Measurements from ENCODE around the gene MELTF. TPM values are rescaled to one million over a fixed set of nuclear protein-coding genes. Genes with fewer than 3 reads are reported as not detected.
"Not testable (repeated sequence)": the region's sequence is repeated elsewhere in the genome, so short reads cannot be mapped to it uniquely, and the experiment has no call there.

Gene MELTF
- total and polyA plus RNA-seq, 3 donors from 2014 or later = 5.7 to 14.7 (median 11.1) TPM

DNA sequence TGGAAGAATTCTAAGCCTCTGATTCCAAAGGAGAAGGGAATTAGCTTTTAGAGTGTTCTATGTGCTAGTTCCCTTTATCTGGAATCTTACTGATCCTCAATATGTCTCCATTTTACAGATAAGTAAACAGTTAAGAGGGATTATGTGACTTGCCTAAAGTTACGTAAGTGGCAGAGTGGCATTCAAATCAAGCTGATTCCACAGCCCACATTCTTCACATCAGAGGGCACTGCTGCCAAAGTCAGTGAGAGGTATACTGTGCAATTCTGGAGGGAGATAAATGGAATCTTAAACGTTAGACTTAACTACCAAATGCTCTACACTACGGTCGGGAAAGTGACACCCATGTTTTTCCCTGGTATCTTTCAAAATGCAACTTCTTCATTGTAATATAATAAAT, 11.0 kb upstream of the MELTF start:
- Histone ChIP-seq H3K27ac (no peak overlapping the region), H3K36me3 (ENCODE audit: low read depth, missing control alignments) (no peaks in the 10 kb centered on the region), H3K4me3 (no peak overlapping the region), H3K27me3 (no peaks in the 10 kb centered on the region), H3K4me1 (no peaks in the 10 kb centered on the region), H3K9me3 (no peaks in the 10 kb centered on the region)
- intact Hi-C loops (cut with DNase I; ENCODE audit: low total_unique reads) = no loop called here
- TF ChIP-seq, protein P1, sequence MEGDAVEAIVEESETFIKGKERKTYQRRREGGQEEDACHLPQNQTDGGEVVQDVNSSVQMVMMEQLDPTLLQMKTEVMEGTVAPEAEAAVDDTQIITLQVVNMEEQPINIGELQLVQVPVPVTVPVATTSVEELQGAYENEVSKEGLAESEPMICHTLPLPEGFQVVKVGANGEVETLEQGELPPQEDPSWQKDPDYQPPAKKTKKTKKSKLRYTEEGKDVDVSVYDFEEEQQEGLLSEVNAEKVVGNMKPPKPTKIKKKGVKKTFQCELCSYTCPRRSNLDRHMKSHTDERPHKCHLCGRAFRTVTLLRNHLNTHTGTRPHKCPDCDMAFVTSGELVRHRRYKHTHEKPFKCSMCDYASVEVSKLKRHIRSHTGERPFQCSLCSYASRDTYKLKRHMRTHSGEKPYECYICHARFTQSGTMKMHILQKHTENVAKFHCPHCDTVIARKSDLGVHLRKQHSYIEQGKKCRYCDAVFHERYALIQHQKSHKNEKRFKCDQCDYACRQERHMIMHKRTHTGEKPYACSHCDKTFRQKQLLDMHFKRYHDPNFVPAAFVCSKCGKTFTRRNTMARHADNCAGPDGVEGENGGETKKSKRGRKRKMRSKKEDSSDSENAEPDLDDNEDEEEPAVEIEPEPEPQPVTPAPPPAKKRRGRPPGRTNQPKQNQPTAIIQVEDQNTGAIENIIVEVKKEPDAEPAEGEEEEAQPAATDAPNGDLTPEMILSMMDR (IDR thresholded peaks at IDR 0.05) = no peak
- no peak for TF ChIP-seq POLR2A (IDR thresholded peaks at IDR 0.05)
- 70 to 77% methylated on average over 4 of the region's 4 CpGs for WGBS, 2 donors
- DNase-seq = no peak

DNA sequence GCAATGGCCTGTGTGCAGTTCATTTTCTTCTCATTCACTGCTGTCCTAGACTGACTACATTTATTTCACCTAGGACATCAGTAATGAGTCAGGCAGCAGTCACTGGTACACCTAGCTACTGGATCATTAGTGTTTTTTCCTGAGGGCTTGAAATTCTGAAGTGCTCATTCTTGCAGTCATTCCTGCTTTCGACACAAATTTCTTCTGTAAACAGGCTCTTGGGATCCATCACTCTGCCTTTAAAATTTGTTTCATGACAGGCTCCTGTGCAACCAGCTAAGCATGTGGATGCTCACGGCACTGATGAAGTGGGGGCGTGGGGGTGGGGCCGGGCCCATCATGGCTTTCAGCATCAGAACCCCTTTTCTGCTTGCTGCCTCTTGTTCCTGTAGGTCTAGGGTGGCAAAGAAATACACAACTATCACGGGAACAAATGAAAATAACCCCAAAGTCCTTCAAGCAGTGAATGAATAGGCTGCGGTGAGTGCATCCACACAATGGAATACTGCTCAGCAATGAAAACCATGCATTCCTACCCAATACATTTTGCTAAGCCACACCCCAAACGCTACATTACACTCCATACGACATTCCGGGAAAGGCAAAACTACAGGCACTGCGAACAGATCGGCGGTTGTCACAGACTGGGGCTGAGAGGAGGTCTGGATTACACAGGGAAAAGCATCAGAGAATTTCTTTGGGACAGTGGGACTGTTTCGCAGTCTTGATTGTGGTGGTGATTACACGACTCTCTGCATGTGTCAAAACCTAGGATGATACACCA, 9.3 kb upstream of the MELTF start:
- 65 to 71% methylated on average over 14 of the region's 14 CpGs for WGBS, 2 donors
- Histone ChIP-seq H3K4me3 (no peak overlapping the region), H3K36me3 (ENCODE audit: low read depth, missing control alignments) (no peaks in the 10 kb centered on the region), H3K4me1 (no peaks in the 10 kb centered on the region), H3K9me3 (no peaks in the 10 kb centered on the region), H3K27me3 (no peaks in the 10 kb centered on the region), H3K27ac (no peak overlapping the region)
- intact Hi-C loops (cut with DNase I; ENCODE audit: low total_unique reads) = no loop called here
- no peak for DNase-seq
- TF ChIP-seq, protein P1 (IDR thresholded peaks at IDR 0.05) = no peak
- TF ChIP-seq POLR2A (IDR thresholded peaks at IDR 0.05) = no peak

DNA sequence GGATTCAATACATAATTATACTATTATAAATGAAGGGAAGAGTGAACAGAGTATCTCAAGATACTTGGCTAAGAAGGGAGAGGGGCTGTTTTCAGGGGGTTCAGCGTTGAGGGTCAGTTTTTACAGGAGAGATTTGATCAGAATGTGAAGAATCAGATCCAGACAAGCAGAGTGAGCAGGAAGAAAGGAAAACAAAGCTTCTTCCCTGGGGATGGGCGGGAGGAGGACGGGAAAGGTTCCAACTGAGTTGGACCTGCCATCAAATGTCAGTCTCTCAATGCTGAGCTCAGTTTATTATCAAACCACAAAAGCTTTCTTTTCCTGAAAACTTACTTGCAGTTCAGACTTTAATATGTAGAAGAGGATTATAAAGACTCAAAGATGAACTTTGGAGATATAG, 6.0 kb upstream of the MELTF start:
- no peak overlapping the region for H3K27ac ChIP-seq
- H3K9me3 ChIP-seq = no peaks in the 10 kb centered on the region
- 45 to 67% methylated on average over 3 of the region's 3 CpGs for WGBS, 2 donors
- no peak overlapping the region for H3K4me3 ChIP-seq
- TF ChIP-seq, protein P1 (IDR thresholded peaks at IDR 0.05) = no peak
- TF ChIP-seq POLR2A (IDR thresholded peaks at IDR 0.05) = no peak
- no peak for DNase-seq
- intact Hi-C loops (cut with DNase I; ENCODE audit: low total_unique reads) = no loop called here
- H3K36me3 ChIP-seq (ENCODE audit: low read depth, missing control alignments) = no peaks in the 10 kb centered on the region
- no peaks in the 10 kb centered on the region for H3K4me1 ChIP-seq
- H3K27me3 ChIP-seq = no peaks in the 10 kb centered on the region

DNA sequence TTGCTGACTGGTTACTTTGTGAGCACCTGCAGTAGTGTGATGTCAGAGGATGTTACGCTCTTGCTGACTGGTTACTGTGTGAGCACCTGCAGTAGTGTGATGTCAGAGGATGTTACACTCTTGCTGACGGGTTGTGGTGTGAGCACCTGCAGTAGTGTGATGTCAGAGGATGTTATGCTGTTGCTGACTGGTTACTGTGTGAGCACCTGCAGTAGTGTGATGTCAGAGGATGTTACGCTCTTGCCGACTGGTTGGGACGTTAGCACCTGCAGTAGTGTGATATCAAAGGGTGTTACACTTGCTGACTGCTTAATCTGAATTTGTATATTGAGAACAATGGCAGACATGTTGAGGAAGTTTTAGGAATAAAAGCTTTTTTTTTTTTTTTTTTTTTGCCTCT, 5.2 kb upstream of the MELTF start:
- DNase-seq; H3K27ac ChIP-seq; intact Hi-C loops (cut with DNase I; ENCODE audit: low total_unique reads); H3K27me3 ChIP-seq; H3K4me1 ChIP-seq; H3K4me3 ChIP-seq; H3K9me3 ChIP-seq; H3K36me3 ChIP-seq (ENCODE audit: low read depth, missing control alignments): not testable (repeated sequence)
- WGBS, 2 donors = 78 to 83% methylated on average over 5 of the region's 5 CpGs

DNA sequence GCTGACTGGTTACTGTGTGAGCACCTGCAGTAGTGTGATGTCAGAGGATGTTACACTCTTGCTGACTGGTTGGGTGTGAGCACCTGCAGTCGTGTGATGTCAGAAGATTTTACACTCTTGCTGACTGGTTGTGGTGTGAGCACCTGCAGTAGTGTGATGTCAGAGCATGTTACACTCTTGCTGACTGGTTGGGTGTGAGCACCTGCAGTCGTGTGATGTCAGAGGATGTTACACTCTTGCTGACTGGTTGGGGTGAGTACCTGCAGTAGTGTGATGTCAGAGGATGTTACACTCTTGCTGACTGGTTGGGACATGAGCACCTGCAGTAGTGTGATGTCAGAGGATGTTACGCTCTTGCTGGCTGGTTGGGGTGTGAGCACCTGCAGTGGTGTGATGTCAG, 4.1 kb upstream of the MELTF start:
- H3K27ac ChIP-seq; H3K27me3 ChIP-seq; H3K36me3 ChIP-seq (ENCODE audit: low read depth, missing control alignments); H3K4me1 ChIP-seq; intact Hi-C loops (cut with DNase I; ENCODE audit: low total_unique reads); H3K9me3 ChIP-seq; H3K4me3 ChIP-seq; DNase-seq: not testable (repeated sequence)
- 81% methylated on average over 2 to 3 of the region's 3 CpGs for WGBS, 2 donors

Data from testis (tissue), 3 donors.